Measurements from ENCODE around the gene GOLGA8A. TPM values are rescaled to one million over a fixed set of nuclear protein-coding genes. Genes with fewer than 3 reads are reported as not detected.
A peak's percentile ranks its signal among the peaks of the same experiment; 100 is the strongest.

Gene GOLGA8A
- total RNA-seq, result 10 to 100 TPM; 65.3 to 72.9 TPM

GRCh38 chr15:34437687-34438086 lies at the start of gene GOLGA8A:
GOLGA8A (minus strand) TSS chr15:34437808; CDS start chr15:34389691, 48,117 bp downstream.
- H3K36me3 Mint-ChIP-seq, result no peaks in the 10 kb centered on the region
- CTCF ChIA-PET, result interaction anchor here (1.2 to 1.6 kb wide), 2 partner anchors 70 to 94 kb away, joined by 4 read pairs; partner anchors contain the start of genes LPCAT4, NOP10 and NUTM1
- peak within 1 kb of the TSS; percentile 81 for H3K4me3 Mint-ChIP-seq
- H3K27ac Mint-ChIP-seq, result peak within 1 kb of the TSS; percentile 69
- H3K9me3 Mint-ChIP-seq, result no peaks in the 10 kb centered on the region
- H3K4me1 Mint-ChIP-seq (ENCODE audit: low read depth), result peaks cover 4% of the 10 kb centered on the region
- no peaks in the 10 kb centered on the region for H3K27me3 Mint-ChIP-seq
- intact Hi-C loops (cut with micrococcal nuclease), result loop anchor here (5.0 to 10.0 kb wide), 2 partner anchors 95 to 193 kb away; partner anchors contain the start of genes NOP10 and NUTM1
- POLR2A ChIA-PET, result no interaction called here
- peak; percentile 74 for DNase-seq

- ChIA-PET POLR2A (no interaction called here), CTCF (no interaction called here)
- Mint-ChIP-seq H3K36me3 (no peaks in the 10 kb centered on the region), H3K27me3 (peaks cover 18% of the 10 kb centered on the region), H3K27ac (no peak overlapping the region), H3K9me3 (no peaks in the 10 kb centered on the region), H3K4me3 (no peak overlapping the region), H3K4me1 (ENCODE audit: low read depth) (peaks cover 5% of the 10 kb centered on the region)
- intact Hi-C loops (cut with micrococcal nuclease), result no loop called here
- DNase-seq, result no peak
These were observed 46.0 kb upstream of the GOLGA8A start for GRCh38 chr15:34483644-34484043.

GRCh38 chr15:34481370-34481769 lies 43.8 kb upstream of the GOLGA8A start:
- H3K4me3 Mint-ChIP-seq, result no peak overlapping the region
- H3K27ac Mint-ChIP-seq, result no peak overlapping the region
- CTCF ChIA-PET, result no interaction called here
- intact Hi-C loops (cut with micrococcal nuclease), result no loop called here
- peaks cover 21% of the 10 kb centered on the region for H3K27me3 Mint-ChIP-seq
- H3K9me3 Mint-ChIP-seq, result no peaks in the 10 kb centered on the region
- POLR2A ChIA-PET, result no interaction called here
- no peak for DNase-seq
- H3K4me1 Mint-ChIP-seq (ENCODE audit: low read depth), result peaks cover 5% of the 10 kb centered on the region
- H3K36me3 Mint-ChIP-seq, result no peaks in the 10 kb centered on the region

GRCh38 chr15:34473840-34474239 lies 36.2 kb upstream of the GOLGA8A start:
- CTCF ChIA-PET, result no interaction called here
- DNase-seq, result no peak
- H3K27ac Mint-ChIP-seq, result no peak overlapping the region
- POLR2A ChIA-PET, result no interaction called here
- no peaks in the 10 kb centered on the region for H3K9me3 Mint-ChIP-seq
- H3K36me3 Mint-ChIP-seq, result no peaks in the 10 kb centered on the region
- H3K4me1 Mint-ChIP-seq (ENCODE audit: low read depth), result no peaks in the 10 kb centered on the region
- H3K27me3 Mint-ChIP-seq, result peaks cover 8% of the 10 kb centered on the region
- intact Hi-C loops (cut with micrococcal nuclease), result no loop called here
- H3K4me3 Mint-ChIP-seq, result no peak overlapping the region

- POLR2A ChIA-PET, result no interaction called here
- Mint-ChIP-seq H3K9me3 (no peaks in the 10 kb centered on the region), H3K4me3 (no peak overlapping the region), H3K27ac (no peak overlapping the region), H3K4me1 (ENCODE audit: low read depth) (no peaks in the 10 kb centered on the region), H3K36me3 (no peaks in the 10 kb centered on the region), H3K27me3 (peaks cover 4% of the 10 kb centered on the region)
- CTCF ChIA-PET, result no interaction called here
- DNase-seq, result no peak
- intact Hi-C loops (cut with micrococcal nuclease), result no loop called here
These were observed 35.3 kb upstream of the GOLGA8A start for GRCh38 chr15:34472947-34473346.

- intact Hi-C loops (cut with micrococcal nuclease), result no loop called here
- no peaks in the 10 kb centered on the region for H3K4me1 Mint-ChIP-seq (ENCODE audit: low read depth)
- POLR2A ChIA-PET, result no interaction called here
- no peaks in the 10 kb centered on the region for H3K36me3 Mint-ChIP-seq
- H3K27me3 Mint-ChIP-seq, result peaks cover 4% of the 10 kb centered on the region
- H3K9me3 Mint-ChIP-seq, result no peaks in the 10 kb centered on the region
- no peak overlapping the region for H3K4me3 Mint-ChIP-seq
- no peak overlapping the region for H3K27ac Mint-ChIP-seq
- DNase-seq, result no peak
- CTCF ChIA-PET, result no interaction called here
These were observed 33.3 kb upstream of the GOLGA8A start for GRCh38 chr15:34470892-34471291.

- POLR2A ChIA-PET, result no interaction called here
- CTCF ChIA-PET, result no interaction called here
- Mint-ChIP-seq H3K36me3 (no peaks in the 10 kb centered on the region), H3K27me3 (no peaks in the 10 kb centered on the region), H3K9me3 (no peaks in the 10 kb centered on the region), H3K4me3 (no peak overlapping the region), H3K4me1 (ENCODE audit: low read depth) (no peaks in the 10 kb centered on the region), H3K27ac (no peak overlapping the region)
- DNase-seq, result no peak
- intact Hi-C loops (cut with micrococcal nuclease), result no loop called here
These were observed 32.5 kb upstream of the GOLGA8A start for GRCh38 chr15:34470091-34470490.

GRCh38 chr15:34461730-34462129 lies 24.1 kb upstream of the GOLGA8A start:
- intact Hi-C loops (cut with micrococcal nuclease), result no loop called here
- H3K4me1 Mint-ChIP-seq (ENCODE audit: low read depth), result no peaks in the 10 kb centered on the region
- no peak overlapping the region for H3K27ac Mint-ChIP-seq
- no peaks in the 10 kb centered on the region for H3K9me3 Mint-ChIP-seq
- no peak for DNase-seq
- peaks cover 4% of the 10 kb centered on the region for H3K27me3 Mint-ChIP-seq
- ChIA-PET POLR2A (no interaction called here), CTCF (no interaction called here)
- no peak overlapping the region for H3K4me3 Mint-ChIP-seq
- H3K36me3 Mint-ChIP-seq, result no peaks in the 10 kb centered on the region

- H3K4me3 Mint-ChIP-seq, result no peak overlapping the region
These were observed 22.8 kb upstream of the GOLGA8A start for GRCh38 chr15:34460451-34460850.

GRCh38 chr15:34456658-34457057 lies 19.1 kb upstream of the GOLGA8A start:
- ChIA-PET CTCF (no interaction called here), POLR2A (no interaction called here)
- H3K36me3 Mint-ChIP-seq, result no peaks in the 10 kb centered on the region
- no peak for DNase-seq
- H3K27ac Mint-ChIP-seq, result no peak overlapping the region
- no peaks in the 10 kb centered on the region for H3K4me1 Mint-ChIP-seq (ENCODE audit: low read depth)
- no peak overlapping the region for H3K4me3 Mint-ChIP-seq
- intact Hi-C loops (cut with micrococcal nuclease), result no loop called here
- H3K27me3 Mint-ChIP-seq, result peaks cover 4% of the 10 kb centered on the region
- no peaks in the 10 kb centered on the region for H3K9me3 Mint-ChIP-seq

More at GRCh38 chr15:34460451-34460850, 22.8 kb upstream of the GOLGA8A start:
- ChIA-PET CTCF (no interaction called here), POLR2A (no interaction called here)
- Mint-ChIP-seq H3K4me1 (ENCODE audit: low read depth) (no peaks in the 10 kb centered on the region), H3K27me3 (peaks cover 4% of the 10 kb centered on the region), H3K27ac (no peak overlapping the region), H3K9me3 (no peaks in the 10 kb centered on the region), H3K36me3 (no peaks in the 10 kb centered on the region)
- intact Hi-C loops (cut with micrococcal nuclease), result no loop called here
- DNase-seq, result no peak

- Mint-ChIP-seq H3K4me3 (no peak overlapping the region), H3K36me3 (no peaks in the 10 kb centered on the region), H3K9me3 (no peaks in the 10 kb centered on the region), H3K4me1 (ENCODE audit: low read depth) (no peaks in the 10 kb centered on the region), H3K27ac (no peak overlapping the region), H3K27me3 (peaks cover 2% of the 10 kb centered on the region)
- CTCF ChIA-PET, result no interaction called here
- intact Hi-C loops (cut with micrococcal nuclease), result no loop called here
- no peak for DNase-seq
- POLR2A ChIA-PET, result no interaction called here
These were observed 5.3 kb upstream of the GOLGA8A start for GRCh38 chr15:34442891-34443290.

- CTCF ChIA-PET, result no interaction called here
- intact Hi-C loops (cut with micrococcal nuclease), result loop anchor here (5.0 to 10.0 kb wide), 2 partner anchors 98 to 195 kb away; partner anchors contain the start of genes NOP10 and NUTM1
- peaks cover 4% of the 10 kb centered on the region for H3K4me1 Mint-ChIP-seq (ENCODE audit: low read depth)
These were observed 2.3 kb upstream of the GOLGA8A start for GRCh38 chr15:34439878-34440277.

GRCh38 chr15:34436956-34437442 lies 609 bp downstream of the GOLGA8A start:
- no peaks in the 10 kb centered on the region for H3K9me3 Mint-ChIP-seq
- peaks cover 3% of the 10 kb centered on the region for H3K36me3 Mint-ChIP-seq
- H3K4me1 Mint-ChIP-seq (ENCODE audit: low read depth), result peaks cover 4% of the 10 kb centered on the region
- no peaks in the 10 kb centered on the region for H3K27me3 Mint-ChIP-seq
- peak; percentile 47 for DNase-seq
- H3K4me3 Mint-ChIP-seq, result peak overlapping the region; percentile 68
- POLR2A ChIA-PET, result no interaction called here
- intact Hi-C loops (cut with micrococcal nuclease), result loop anchor here (5.0 to 10.0 kb wide), 2 partner anchors 95 to 192 kb away; partner anchors contain the start of genes NOP10 and NUTM1
- H3K27ac Mint-ChIP-seq, result no peak overlapping the region
- CTCF ChIA-PET, result interaction anchor here (0.6 to 1.6 kb wide), 3 partner anchors 69 to 150 kb away, joined by 3 to 4 read pairs (median 4); partner anchors contain the start of genes LPCAT4, NOP10 and NUTM1

More at GRCh38 chr15:34439878-34440277, 2.3 kb upstream of the GOLGA8A start:
- Mint-ChIP-seq H3K27ac (no peak overlapping the region), H3K36me3 (no peaks in the 10 kb centered on the region), H3K4me3 (no peak overlapping the region), H3K9me3 (no peaks in the 10 kb centered on the region), H3K27me3 (no peaks in the 10 kb centered on the region)
- POLR2A ChIA-PET, result no interaction called here
- DNase-seq, result no peak
